ENCODE data around the gene B4GALT5.

GRCh38 chr20:49672096-49672664 is 41.5 kb downstream of the B4GALT5 start:
- TF ChIP-seq, protein P1, sequence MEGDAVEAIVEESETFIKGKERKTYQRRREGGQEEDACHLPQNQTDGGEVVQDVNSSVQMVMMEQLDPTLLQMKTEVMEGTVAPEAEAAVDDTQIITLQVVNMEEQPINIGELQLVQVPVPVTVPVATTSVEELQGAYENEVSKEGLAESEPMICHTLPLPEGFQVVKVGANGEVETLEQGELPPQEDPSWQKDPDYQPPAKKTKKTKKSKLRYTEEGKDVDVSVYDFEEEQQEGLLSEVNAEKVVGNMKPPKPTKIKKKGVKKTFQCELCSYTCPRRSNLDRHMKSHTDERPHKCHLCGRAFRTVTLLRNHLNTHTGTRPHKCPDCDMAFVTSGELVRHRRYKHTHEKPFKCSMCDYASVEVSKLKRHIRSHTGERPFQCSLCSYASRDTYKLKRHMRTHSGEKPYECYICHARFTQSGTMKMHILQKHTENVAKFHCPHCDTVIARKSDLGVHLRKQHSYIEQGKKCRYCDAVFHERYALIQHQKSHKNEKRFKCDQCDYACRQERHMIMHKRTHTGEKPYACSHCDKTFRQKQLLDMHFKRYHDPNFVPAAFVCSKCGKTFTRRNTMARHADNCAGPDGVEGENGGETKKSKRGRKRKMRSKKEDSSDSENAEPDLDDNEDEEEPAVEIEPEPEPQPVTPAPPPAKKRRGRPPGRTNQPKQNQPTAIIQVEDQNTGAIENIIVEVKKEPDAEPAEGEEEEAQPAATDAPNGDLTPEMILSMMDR (IDR thresholded peaks at IDR 0.05), result no peak
- TF ChIP-seq POLR2A (IDR thresholded peaks at IDR 0.05) (no peak), EP300 (IDR thresholded peaks at IDR 0.05) (no peak), POLR2AphosphoS5 (IDR thresholded peaks at IDR 0.05) (no peak)
